Natural killer cell (primary cell): Measurements from ENCODE around the gene TFR2. TPM values are rescaled to one million over a fixed set of nuclear protein-coding genes. Genes with fewer than 3 reads are reported as not detected.

Experiments used
- ATAC-seq, 3 donors: fragments of 150-1000 bp in 2 of 3; fragments of 200-7000 bp in 1 of 3; cut with Tn5 transposase; 1 replicate in 1 of 3; 2 replicates in 2 of 3; pipeline ENCODE4 v1.10.0; 2021; ENCODE audit warnings: mild to moderate bottlenecking in 2 of 3, moderate library complexity in 2 of 3
- DNase-seq, 2 donors: peaks; one replicate each; pipeline versions ENCODE4 v3.0.0 to v3.0.0-alpha.2; 2013 to 2021; ENCODE audit warnings: mixed read lengths in 1 of 2
- H3K27ac ChIP-seq: one replicate; pipeline ENCODE4 v1.5.1; 2013; ENCODE audit warnings: mild to moderate bottlenecking, low read length
- H3K27me3 ChIP-seq: one replicate; pipeline ENCODE4 v1.6.1; 2013; ENCODE audit warnings: low read length; ENCODE audit not compliant: control insufficient read depth, insufficient read depth
- H3K36me3 ChIP-seq: one replicate; pipeline ENCODE4 v1.6.1; 2013; ENCODE audit warnings: low read length; ENCODE audit not compliant: control insufficient read depth, insufficient read depth
- H3K4me1 ChIP-seq: one replicate; pipeline ENCODE4 v1.6.1; 2013; ENCODE audit warnings: low read length; ENCODE audit not compliant: control insufficient read depth, insufficient read depth
- H3K4me3 ChIP-seq: one replicate; pipeline ENCODE4 v1.5.1; 2013; ENCODE audit warnings: low read length
- H3K9me3 ChIP-seq: one replicate; pipeline ENCODE4 v1.6.1; 2013; ENCODE audit warnings: low read length; ENCODE audit not compliant: control insufficient read depth, insufficient read depth
- H3K27ac Mint-ChIP-seq, 2 donors: one replicate each; pipeline ENCODE4 v1.8.0; 2022; ENCODE audit warnings: mild to moderate bottlenecking in 2 of 2, mixed read lengths in 2 of 2, moderate library complexity in 1 of 2
- H3K27me3 Mint-ChIP-seq, 2 donors: one replicate each; pipeline ENCODE4 v1.8.0; 2022; ENCODE audit warnings: low read depth in 2 of 2, mixed read lengths in 2 of 2
- H3K36me3 Mint-ChIP-seq: one replicate; pipeline ENCODE4 v1.8.0; 2022; ENCODE audit warnings: mixed read lengths
- H3K4me1 Mint-ChIP-seq, 2 donors: one replicate each; pipeline ENCODE4 v1.8.0; 2022; ENCODE audit warnings: mixed read lengths in 2 of 2
- H3K4me3 Mint-ChIP-seq: one replicate; pipeline ENCODE4 v1.8.0; 2022; ENCODE audit warnings: mild to moderate bottlenecking, moderate library complexity, mixed read lengths
- H3K9me3 Mint-ChIP-seq, 2 donors: one replicate each; pipeline ENCODE4 v1.8.0; 2022; ENCODE audit warnings: mixed read lengths in 2 of 2
- CTCF ChIP-seq: fragments of 200-600 bp; IDR thresholded peaks from one replicate; pipeline ENCODE4 v1.8.0; 2022; ENCODE audit warnings: antibody characterized with exemption
- WGBS: methylation state at CpG from one replicate; pipeline ENCODE4 v1.1.7; 2013; ENCODE audit warnings: missing lambda C conversion rate; ENCODE audit not compliant: insufficient coverage; 5-methylcytosine and 5-hydroxymethylcytosine counted together
- intact Hi-C: fragments of 100-400 bp; cut with micrococcal nuclease; formaldehyde crosslinking; loops from one replicate; pipeline ENCODE4 v1.14.2; 2022
- total RNA-seq, 4 donors: library from RNA; stranded (reverse); fragments of 120-200 nt in 1 of 4; gene quantifications; one replicate each; pipeline versions ENCODE4 v1.2.3 to v1.2.4, GENCODE V29; 2013 to 2022

The TFR2 gene
- total RNA-seq, 3 donors from 2014 or later (not counting 1 experiment from before 2014, with no cell fraction given) = 9.8 to 13.8 (median 12.0) TPM

GRCh38 chr7:100595188-100595587 is 46.2 kb downstream of the TFR2 start:
- H3K36me3 ChIP-seq = no peaks in the 10 kb centered on the region
- ATAC-seq (no peak), DNase-seq (no peak)
- no peaks in the 10 kb centered on the region for H3K27me3 ChIP-seq
- peaks cover 3% of the 10 kb centered on the region for H3K4me1 ChIP-seq
- H3K9me3 Mint-ChIP-seq = no peaks in the 10 kb centered on the region
- no peaks in the 10 kb centered on the region for H3K36me3 Mint-ChIP-seq
- H3K9me3 ChIP-seq = no peaks in the 10 kb centered on the region
- WGBS = 99% methylated on average over 4 of the region's 7 CpGs
- H3K4me1 Mint-ChIP-seq = peaks cover 0 to 5% of the 10 kb centered on the region in 2 donors
- no peak for TF ChIP-seq CTCF
- H3K27me3 Mint-ChIP-seq = peaks cover 6 to 8% of the 10 kb centered on the region in 2 donors
- intact Hi-C loops = no loop called here
- H3K4me3 ChIP-seq = no peak overlapping the region
- H3K27ac Mint-ChIP-seq = no peak overlapping the region
- H3K4me3 Mint-ChIP-seq = no peak overlapping the region
- H3K27ac ChIP-seq = no peak overlapping the region

- no peak for ATAC-seq
- no peaks in the 10 kb centered on the region for H3K36me3 Mint-ChIP-seq
- 92% methylated on average over 17 of the region's 17 CpGs for WGBS
- H3K27me3 Mint-ChIP-seq = peaks cover 7 to 18% of the 10 kb centered on the region in 2 donors
- intact Hi-C loops = no loop called here
- H3K4me3 Mint-ChIP-seq = no peak overlapping the region
- no peaks in the 10 kb centered on the region for H3K9me3 Mint-ChIP-seq
- peaks cover 7% of the 10 kb centered on the region for H3K4me1 ChIP-seq
- no peak overlapping the region for H3K27ac ChIP-seq
- DNase-seq = no peak
- H3K4me1 Mint-ChIP-seq = peaks cover 0 to 2% of the 10 kb centered on the region in 2 donors
- H3K36me3 ChIP-seq = no peaks in the 10 kb centered on the region
- no peak for TF ChIP-seq CTCF
- no peak overlapping the region for H3K27ac Mint-ChIP-seq
- no peaks in the 10 kb centered on the region for H3K9me3 ChIP-seq
- no peak overlapping the region for H3K4me3 ChIP-seq
- peaks cover 3% of the 10 kb centered on the region for H3K27me3 ChIP-seq
Observed at GRCh38 chr7:100591596-100591995, 49.8 kb downstream of the TFR2 start.

- no peaks in the 10 kb centered on the region for H3K9me3 ChIP-seq
- no peak for DNase-seq
- peaks cover 7 to 18% of the 10 kb centered on the region in 2 donors for H3K27me3 Mint-ChIP-seq
- no peaks in the 10 kb centered on the region for H3K36me3 ChIP-seq
- H3K9me3 Mint-ChIP-seq = no peaks in the 10 kb centered on the region
- intact Hi-C loops = no loop called here
- H3K27ac ChIP-seq = no peak overlapping the region
- no peak overlapping the region for H3K4me3 ChIP-seq
- peaks cover 10% of the 10 kb centered on the region for H3K4me1 ChIP-seq
- H3K27me3 ChIP-seq = peaks cover 3% of the 10 kb centered on the region
- no peak for TF ChIP-seq CTCF
- peaks cover 4 to 13% of the 10 kb centered on the region in 2 donors for H3K4me1 Mint-ChIP-seq
- H3K36me3 Mint-ChIP-seq = no peaks in the 10 kb centered on the region
- ATAC-seq = no peak
- no peak overlapping the region for H3K27ac Mint-ChIP-seq
- 54% methylated on average over 18 of the region's 20 CpGs for WGBS
- H3K4me3 Mint-ChIP-seq = no peak overlapping the region
Observed at GRCh38 chr7:100590077-100590737, 51.1 kb downstream of the TFR2 start.
